ENCODE results near the gene FOXL3. TPM values are rescaled to one million over a fixed set of nuclear protein-coding genes. Genes with fewer than 3 reads are reported as not detected.
"Not testable (repeated sequence)": the region's sequence is repeated elsewhere in the genome, so short reads cannot be mapped to it uniquely, and the experiment has no call there.

The FOXL3 gene
- total RNA-seq, 1 donor from 2014 or later, result not detected

GRCh38 chr7:335358-336148 is 45.6 kb downstream of the FOXL3 start:
- no peak for DNase-seq (ENCODE audit: low read depth)

- DNase-seq (ENCODE audit: low read depth), result not testable (repeated sequence)
These were observed 46.2 kb downstream of the FOXL3 start for GRCh38 chr7:336149-336533.

GRCh38 chr7:336810-337566 is 47.0 kb downstream of the FOXL3 start:
- DNase-seq (ENCODE audit: low read depth), result no peak

GRCh38 chr7:337567-337951 is 47.6 kb downstream of the FOXL3 start:
- no peak for DNase-seq (ENCODE audit: low read depth)

- no peak for DNase-seq (ENCODE audit: low read depth)
These were observed 48.5 kb downstream of the FOXL3 start for GRCh38 chr7:338295-339061.

GRCh38 chr7:339062-339342 is 49.0 kb downstream of the FOXL3 start:
- no peak for DNase-seq (ENCODE audit: low read depth)

GRCh38 chr7:339696-340095 is 49.7 kb downstream of the FOXL3 start:
- no peak for DNase-seq (ENCODE audit: low read depth)

GRCh38 chr7:340200-340937 is 50.4 kb downstream of the FOXL3 start:
- no peak for DNase-seq (ENCODE audit: low read depth)

Other genes with a start within 250 kb of the FOXL3 start
- gene FAM20C, start 97.6 kb upstream of the FOXL3 start, total RNA-seq, result 21.7 and 37.3 TPM in 2 replicates
- 38.6 and 48.4 TPM in 2 replicates for gene PDGFA, start 229.7 kb downstream of the FOXL3 start, total RNA-seq